CD8-positive, alpha-beta memory T cell (primary cell): ENCODE results near the gene LZTS2. TPM values are rescaled to one million over a fixed set of nuclear protein-coding genes. Genes with fewer than 3 reads are reported as not detected.

Source experiments
- CTCF ChIA-PET: fragments of 350-600 bp; sonication (Branson Sonifier 250); formaldehyde crosslinking; loops from one replicate; lab custom pipeline; 2021; ENCODE audit warnings: antibody characterized with exemption; lab: Charles Lee
- POLR2A ChIA-PET: fragments of 350-600 bp; sonication (Branson Sonifier 250); formaldehyde crosslinking; loops from one replicate; lab custom pipeline; 2021; ENCODE audit warnings: antibody characterized with exemption; lab: Charles Lee
- DNase-seq, 5 donors: peaks; one replicate each; pipeline versions ENCODE4 v3.0.0 to v3.0.0-alpha.2; 2020 to 2022; ENCODE audit warnings: mixed read lengths in 1 of 5
- H3K27ac ChIP-seq: one replicate; pipeline ENCODE4 v1.7.0; 2013; ENCODE audit warnings: low read depth, mild to moderate bottlenecking, low read length, moderate library complexity
- H3K27me3 ChIP-seq: 2 replicates; pipeline ENCODE4 v1.7.0; 2013; ENCODE audit warnings: low read length, mild to moderate bottlenecking; ENCODE audit not compliant: insufficient read depth, poor library complexity, severe bottlenecking
- H3K36me3 ChIP-seq: 2 replicates; pipeline ENCODE4 v1.7.0; 2013; ENCODE audit warnings: mild to moderate bottlenecking, low read length, moderate library complexity; ENCODE audit not compliant: insufficient read depth
- H3K4me1 ChIP-seq: 2 replicates; pipeline ENCODE4 v1.7.0; 2013; ENCODE audit warnings: mild to moderate bottlenecking, low read length, moderate library complexity; ENCODE audit not compliant: insufficient read depth
- H3K4me3 ChIP-seq: 2 replicates; pipeline ENCODE4 v1.7.0; 2013; ENCODE audit warnings: mild to moderate bottlenecking, low read length
- H3K9me3 ChIP-seq: 2 replicates; pipeline ENCODE4 v1.7.0; 2013; ENCODE audit warnings: mild to moderate bottlenecking, low read length
- H3K27ac Mint-ChIP-seq, 8 donors: one replicate each; pipeline ENCODE4 v1.8.0; 2020 to 2021; ENCODE audit warnings: mixed read lengths in 8 of 8, mild to moderate bottlenecking in 6 of 8, inconsistent platforms in 3 of 8, moderate library complexity in 3 of 8
- H3K27me3 Mint-ChIP-seq, 2 donors: one replicate each; pipeline ENCODE4 v1.8.0; 2020 to 2021; ENCODE audit warnings: mixed read lengths in 2 of 2, mild to moderate bottlenecking in 1 of 2, moderate library complexity in 1 of 2
- H3K36me3 Mint-ChIP-seq, 3 donors: one replicate each; pipeline ENCODE4 v1.8.0; 2020 to 2021; ENCODE audit warnings: mixed read lengths in 3 of 3, inconsistent platforms in 1 of 3, mild to moderate bottlenecking in 1 of 3
- H3K4me1 Mint-ChIP-seq, 3 donors: one replicate each; pipeline ENCODE4 v1.8.0; 2020 to 2021; ENCODE audit warnings: mixed read lengths in 3 of 3, inconsistent platforms in 1 of 3, mild to moderate bottlenecking in 1 of 3
- H3K4me3 Mint-ChIP-seq, 7 donors: one replicate each; pipeline ENCODE4 v1.8.0; 2020 to 2021; ENCODE audit warnings: mixed read lengths in 7 of 7, mild to moderate bottlenecking in 6 of 7, moderate library complexity in 4 of 7, inconsistent platforms in 2 of 7
- H3K9me3 Mint-ChIP-seq, 5 donors: one replicate each; pipeline ENCODE4 v1.8.0; 2020 to 2022; ENCODE audit warnings: mixed read lengths in 5 of 5, mild to moderate bottlenecking in 3 of 5, moderate library complexity in 2 of 5, inconsistent platforms in 1 of 5
- polyA plus RNA-seq: library from polyadenylated mRNA; unstranded; fragments of 300-500 nt; fragmentation: Illumina TruSeq; gene quantifications from one replicate; pipeline ENCODE4 v1.2.3, GENCODE V29; 2021
- total RNA-seq, 2 experiments: library from RNA; stranded (reverse); gene quantifications; one replicate each; pipeline ENCODE4 v1.2.3, GENCODE V29; 2021

The LZTS2 gene
- total and polyA plus RNA-seq, 3 experiments from 2014 or later, result 10.9 to 19.7 (median 11.5) TPM

DNA sequence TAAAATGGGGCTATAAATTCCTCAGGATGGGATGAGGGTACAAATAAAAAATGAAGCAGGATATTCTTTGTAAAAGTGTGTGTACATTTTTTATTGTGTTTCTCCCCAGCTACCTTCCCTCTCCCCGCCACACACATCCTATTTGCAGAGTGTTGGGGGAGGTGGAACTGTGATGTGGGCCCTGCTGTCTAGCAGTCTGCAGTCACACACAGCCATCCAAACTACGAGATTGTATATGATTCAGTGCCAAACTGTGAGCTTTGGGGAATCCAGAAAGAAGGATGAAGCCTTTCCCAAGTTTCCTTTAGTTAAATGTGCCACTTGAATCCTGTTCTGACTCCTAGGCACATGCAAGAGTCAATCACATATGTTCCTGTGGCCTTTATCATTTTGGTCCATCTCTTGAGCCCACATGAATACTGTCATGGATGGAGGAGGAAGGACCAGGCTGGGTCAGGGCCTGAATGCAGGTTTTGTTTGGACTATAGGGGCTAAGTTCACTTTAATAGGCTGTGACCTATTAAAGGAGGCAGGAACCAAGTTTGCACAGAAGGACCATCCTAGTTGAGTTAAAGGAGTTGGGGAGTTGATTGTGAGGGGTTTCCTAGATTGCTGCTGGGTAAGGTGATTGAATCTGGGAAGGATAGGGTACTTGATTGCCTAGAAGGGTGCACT, 31.4 kb upstream of the LZTS2 start:
- CTCF ChIA-PET, result interaction anchor here (0.8 to 2.2 kb wide), 6 partner anchors 13 to 63 kb away, joined by 3 to 16 read pairs (median 4); partner anchors contain the start of genes LZTS2, PDZD7 and SFXN3
- Histone ChIP-seq H3K36me3 (no peaks in the 10 kb centered on the region), H3K27me3 (no peaks in the 10 kb centered on the region), H3K4me1 (peaks cover 5% of the 10 kb centered on the region), H3K4me3 (no peak overlapping the region), H3K9me3 (no peaks in the 10 kb centered on the region), H3K27ac (no peak overlapping the region)
- Mint-ChIP-seq H3K9me3 (no peaks in the 10 kb centered on the region), H3K4me1 (peaks cover 8 to 20% (median 20%) of the 10 kb centered on the region in 3 donors), H3K36me3 (peaks cover 0 to 19% (median 3%) of the 10 kb centered on the region in 3 donors), H3K27me3 (no peaks in the 10 kb centered on the region), H3K4me3 (peak overlapping the region in 6 of 7 donors; percentile 69 to 86 (median 75)), H3K27ac (peak overlapping the region in 4 of 8 donors; percentile 10 to 56 (median 26))
- POLR2A ChIA-PET, result interaction anchor here (0.6 kb wide), 1 partner anchor 1221 kb away, joined by 3 read pairs; no protein-coding TSS in a partner anchor
- DNase-seq, result no peak

GRCh38 chr10:100968863-100969186, 30.8 kb upstream of the LZTS2 start:
- no peaks in the 10 kb centered on the region for H3K27me3 ChIP-seq
- DNase-seq, result no peak
- ChIA-PET CTCF (interaction anchor here (0.8 to 2.2 kb wide), 8 partner anchors 13 to 62 kb away, joined by 3 to 12 read pairs (median 5); partner anchors contain the start of genes LZTS2, PDZD7 and SFXN3), POLR2A (interaction anchor here (0.6 kb wide), 1 partner anchor 14 kb away, joined by 3 read pairs; no protein-coding TSS in a partner anchor)
- peak overlapping the region; percentile 50 to 86 (median 73) for H3K4me3 Mint-ChIP-seq
- H3K27ac ChIP-seq, result no peak overlapping the region
- no peak overlapping the region for H3K4me3 ChIP-seq
- H3K36me3 ChIP-seq, result no peaks in the 10 kb centered on the region
- H3K36me3 Mint-ChIP-seq, result peaks cover 0 to 16% (median 3%) of the 10 kb centered on the region in 3 donors
- H3K4me1 ChIP-seq, result peaks cover 5% of the 10 kb centered on the region
- H3K27ac Mint-ChIP-seq, result peak overlapping the region in 3 of 8 donors; percentile 10 to 42 (median 36)
- H3K27me3 Mint-ChIP-seq, result no peaks in the 10 kb centered on the region
- H3K9me3 Mint-ChIP-seq, result no peaks in the 10 kb centered on the region
- H3K9me3 ChIP-seq, result no peaks in the 10 kb centered on the region
- peaks cover 8 to 20% (median 20%) of the 10 kb centered on the region in 3 donors for H3K4me1 Mint-ChIP-seq

GRCh38 chr10:100969187-100970075, 30.2 kb upstream of the LZTS2 start, which contains the start of gene SEMA4G:
TSS of gene SEMA4G (plus strand) at chr10:100969504. CDS start at chr10:100972913, 3,409 bp downstream.
- H3K9me3 ChIP-seq, result no peaks in the 10 kb centered on the region

DNA sequence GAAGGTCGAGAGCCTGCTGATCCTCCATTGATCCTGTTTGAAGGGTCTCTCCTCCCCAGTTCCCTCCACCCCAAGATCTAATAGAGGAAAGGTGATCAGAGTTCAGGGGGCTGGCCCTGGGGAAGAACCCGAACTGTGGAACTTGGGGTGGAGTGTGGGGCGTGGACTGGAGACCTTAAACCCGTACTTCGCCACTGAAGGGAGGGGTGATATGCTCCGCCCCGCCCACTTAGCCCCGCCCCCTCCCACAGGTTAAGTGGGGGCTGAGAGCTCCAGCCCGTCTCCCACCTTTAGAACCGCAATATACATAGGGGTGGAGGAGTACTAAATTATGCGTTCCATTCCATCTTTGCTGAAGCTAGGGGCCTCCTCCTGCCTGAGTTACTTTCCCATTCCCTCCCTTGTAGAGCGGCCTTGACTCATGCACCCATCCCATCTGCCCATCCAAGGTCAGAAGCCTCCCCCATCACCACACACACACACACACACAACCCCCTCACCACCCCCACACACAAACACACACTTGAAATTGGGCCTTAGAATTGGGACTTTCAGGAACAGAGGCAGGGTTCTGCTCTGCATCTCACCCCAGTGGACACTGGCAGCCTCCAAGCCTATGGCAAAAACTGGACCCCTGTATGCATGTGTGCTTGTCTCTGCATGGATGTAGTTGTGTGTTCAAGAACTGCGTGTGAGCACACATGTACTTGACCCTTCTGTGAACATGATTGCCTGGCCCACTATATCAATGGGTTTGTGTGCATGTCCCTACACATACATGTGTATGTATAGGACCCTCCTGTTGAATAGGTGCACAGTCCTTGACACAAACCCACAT, 29.3 kb upstream of the LZTS2 start:
- Mint-ChIP-seq H3K27me3 (no peaks in the 10 kb centered on the region), H3K36me3 (peaks cover 0 to 7% (median 3%) of the 10 kb centered on the region in 3 donors), H3K27ac (peak overlapping the region in 4 of 8 donors; percentile 35 to 77 (median 50)), H3K4me3 (peak overlapping the region; percentile 57 to 89 (median 73)), H3K4me1 (peaks cover 8 to 20% (median 20%) of the 10 kb centered on the region in 3 donors), H3K9me3 (no peaks in the 10 kb centered on the region)
- Histone ChIP-seq H3K4me3 (peak overlapping the region; percentile 47), H3K4me1 (peaks cover 5% of the 10 kb centered on the region), H3K36me3 (no peaks in the 10 kb centered on the region), H3K9me3 (no peaks in the 10 kb centered on the region), H3K27ac (no peak overlapping the region), H3K27me3 (no peaks in the 10 kb centered on the region)
- POLR2A ChIA-PET, result no interaction called here
- DNase-seq, result peak in 4 of 5 donors; percentile 34 to 64 (median 36)
- CTCF ChIA-PET, result interaction anchor here (1.4 to 2.2 kb wide), 4 partner anchors 19 to 46 kb away, joined by 6 to 12 read pairs (median 6); no protein-coding TSS in a partner anchor

More at GRCh38 chr10:100969187-100970075, 30.2 kb upstream of the LZTS2 start, which contains the start of gene SEMA4G:
- Histone ChIP-seq H3K4me1 (peaks cover 5% of the 10 kb centered on the region), H3K4me3 (peak within 1 kb of the TSS; percentile 47), H3K27ac (no peak within 1 kb of the TSS), H3K27me3 (no peaks in the 10 kb centered on the region), H3K36me3 (no peaks in the 10 kb centered on the region)
- Mint-ChIP-seq H3K36me3 (peaks cover 0 to 10% (median 3%) of the 10 kb centered on the region in 3 donors), H3K27ac (peak within 1 kb of the TSS in 6 of 8 donors; percentile 10 to 77 (median 34)), H3K4me1 (peaks cover 8 to 20% (median 20%) of the 10 kb centered on the region in 3 donors), H3K4me3 (peak within 1 kb of the TSS; percentile 69 to 89 (median 77)), H3K27me3 (no peaks in the 10 kb centered on the region), H3K9me3 (no peaks in the 10 kb centered on the region)
- peak in 4 of 5 donors; percentile 23 to 47 (median 28) for DNase-seq
- ChIA-PET CTCF (interaction anchor here (1.4 to 2.2 kb wide), 6 partner anchors 12 to 50 kb away, joined by 3 to 12 read pairs (median 6); no protein-coding TSS in a partner anchor), POLR2A (interaction anchor here (0.6 kb wide), 1 partner anchor 15 kb away, joined by 3 read pairs; no protein-coding TSS in a partner anchor)

GRCh38 chr10:100970914-100971811, 28.4 kb upstream of the LZTS2 start:
- Mint-ChIP-seq H3K4me1 (peaks cover 8 to 20% (median 20%) of the 10 kb centered on the region in 3 donors), H3K27me3 (no peaks in the 10 kb centered on the region), H3K9me3 (no peaks in the 10 kb centered on the region), H3K4me3 (peak overlapping the region in 6 of 7 donors; percentile 13 to 74 (median 70)), H3K27ac (peak overlapping the region in 3 of 8 donors; percentile 10 to 63 (median 48)), H3K36me3 (peaks cover 0 to 2% (median 0%) of the 10 kb centered on the region in 3 donors)
- Histone ChIP-seq H3K4me3 (no peak overlapping the region), H3K4me1 (peaks cover 5% of the 10 kb centered on the region), H3K36me3 (no peaks in the 10 kb centered on the region), H3K9me3 (no peaks in the 10 kb centered on the region), H3K27me3 (no peaks in the 10 kb centered on the region), H3K27ac (no peak overlapping the region)
- ChIA-PET CTCF (interaction anchor here (0.8 to 2.0 kb wide), 3 partner anchors 26 to 47 kb away, joined by 3 to 12 read pairs (median 5); no protein-coding TSS in a partner anchor), POLR2A (no interaction called here)
- no peak for DNase-seq

DNA sequence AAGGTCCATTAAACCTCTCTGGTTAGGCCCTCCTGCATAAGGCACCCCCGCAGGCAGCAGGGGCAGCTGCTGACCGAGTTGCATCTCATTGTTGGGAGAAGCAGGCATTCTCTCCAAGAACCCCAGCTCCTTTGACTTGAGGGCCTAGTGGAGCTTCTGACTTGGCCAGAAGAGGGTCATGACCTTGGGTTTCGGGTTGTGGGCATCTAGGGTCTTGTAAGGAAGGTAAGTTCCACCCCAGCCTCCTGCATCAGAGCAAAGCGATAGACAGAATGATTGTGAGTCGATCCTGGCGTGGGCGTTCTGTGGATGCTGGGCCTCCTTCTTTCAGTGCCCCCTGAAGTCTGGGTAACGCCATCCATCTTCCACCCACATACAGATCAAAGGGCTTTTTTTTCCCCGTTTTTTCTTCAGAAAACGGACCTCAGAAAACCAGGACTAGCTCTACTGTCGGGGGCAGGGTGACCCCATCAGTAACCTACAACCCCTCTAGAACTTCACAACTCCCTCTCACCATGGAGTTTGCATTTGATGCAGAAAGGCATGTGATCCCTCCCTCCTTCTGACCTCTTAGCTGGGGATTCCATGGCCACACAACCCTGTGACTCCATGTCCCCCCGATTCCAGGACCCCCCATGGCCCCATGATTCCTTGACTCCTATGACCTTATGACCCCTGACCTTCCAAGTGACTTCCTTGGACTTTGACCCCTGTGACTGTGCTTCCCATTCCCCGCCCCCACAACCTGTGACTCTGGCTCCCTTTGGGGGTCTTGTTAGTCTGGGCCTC, 27.3 kb upstream of the LZTS2 start:
- H3K27me3 Mint-ChIP-seq, result no peaks in the 10 kb centered on the region
- H3K36me3 ChIP-seq, result no peaks in the 10 kb centered on the region
- H3K4me1 Mint-ChIP-seq, result peaks cover 8 to 20% (median 20%) of the 10 kb centered on the region in 3 donors
- H3K27ac Mint-ChIP-seq, result peak overlapping the region in 2 of 8 donors; percentile 47 to 61
- H3K27me3 ChIP-seq, result no peaks in the 10 kb centered on the region
- ChIA-PET CTCF (interaction anchor here (0.8 to 1.5 kb wide), 2 partner anchors 25 to 46 kb away, joined by 3 to 5 read pairs; no protein-coding TSS in a partner anchor), POLR2A (no interaction called here)
- peaks cover 0 to 6% (median 0%) of the 10 kb centered on the region in 3 donors for H3K36me3 Mint-ChIP-seq
- DNase-seq, result no peak
- H3K4me3 Mint-ChIP-seq, result peak overlapping the region in 1 of 7 donors; percentile 8
- no peak overlapping the region for H3K4me3 ChIP-seq
- no peaks in the 10 kb centered on the region for H3K9me3 Mint-ChIP-seq
- no peaks in the 10 kb centered on the region for H3K9me3 ChIP-seq
- H3K4me1 ChIP-seq, result peaks cover 5% of the 10 kb centered on the region
- no peak overlapping the region for H3K27ac ChIP-seq
